HL-60 (cell line): Measurements from ENCODE around the gene SCYGR7.

Source experiments
- DNase-seq, 2 experiments: peaks; one replicate each; pipeline ENCODE4 v3.0.0-alpha.2; 2010 to 2020; ENCODE audit warnings: low read depth in 1 of 2, low spot score in 1 of 2
- H3K27ac ChIP-seq: fragments of 250-450 bp; sonication (Bioruptor Pico); replicated peaks from 2 replicates; pipeline ENCODE4 v1.5.1; 2020; ENCODE audit warnings: mild to moderate bottlenecking, moderate library complexity
- H3K27me3 ChIP-seq: fragments of 250-450 bp; sonication (Bioruptor Pico); 2 replicates; pipeline ENCODE4 v1.5.1; 2021; ENCODE audit warnings: mild to moderate bottlenecking, moderate library complexity; ENCODE audit not compliant: insufficient read depth, poor library complexity, severe bottlenecking
- H3K4me3 ChIP-seq: replicated peaks from 2 replicates; pipeline ENCODE4 v1.5.1; 2011; ENCODE audit warnings: mild to moderate bottlenecking, control low read depth, low read length; ENCODE audit not compliant: insufficient read depth
- GABPA ChIP-seq: IDR thresholded peaks from 2 replicates; pipeline ENCODE4 v1.6.1; 2012; ENCODE audit warnings: low read depth
- POLR2AphosphoS5 ChIP-seq: IDR thresholded peaks from 2 replicates; pipeline ENCODE4 v1.6.1; 2012; ENCODE audit warnings: low read depth
- REST ChIP-seq: IDR thresholded peaks from 2 replicates; pipeline ENCODE4 v1.6.1; 2012; ENCODE audit warnings: low read depth; ENCODE audit not compliant: insufficient replicate concordance
- SPI1 ChIP-seq: IDR thresholded peaks from 2 replicates; pipeline ENCODE4 v1.6.1; 2012; ENCODE audit warnings: low read depth, mild to moderate bottlenecking, borderline replicate concordance
- TF ChIP-seq, protein P1 (sequence below): IDR thresholded peaks from one replicate; pipeline ENCODE4 v1.5.1; 2011; ENCODE audit warnings: low read length, control low read depth, inconsistent platforms; ENCODE audit not compliant: insufficient read depth

Gene SCYGR7

DNA sequence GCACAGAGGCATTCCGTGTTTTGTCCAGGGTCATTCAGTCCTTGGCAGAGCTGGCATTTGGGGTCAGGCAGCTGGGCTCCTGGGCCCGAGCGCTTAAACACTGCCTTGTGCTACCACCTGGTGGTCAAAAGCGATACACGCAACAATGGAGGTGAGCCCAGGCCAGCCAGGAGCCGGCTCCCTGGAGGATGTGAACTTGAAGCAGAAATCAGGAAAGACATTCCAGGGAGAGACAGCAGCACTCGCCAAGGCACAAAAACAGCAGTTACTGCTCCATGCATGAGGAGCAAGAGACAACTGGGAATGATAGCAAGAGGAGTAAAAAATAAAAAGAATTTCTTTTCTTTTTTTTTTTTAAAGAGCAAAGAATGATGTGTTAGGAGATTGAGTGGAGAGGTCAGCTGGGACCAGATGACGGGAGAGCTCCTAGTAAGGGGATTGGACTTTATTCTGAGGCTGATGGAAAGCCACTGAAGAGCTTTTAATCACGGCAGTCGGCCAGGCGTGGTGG lies 38.3 kb downstream of the SCYGR7 start:
- Histone ChIP-seq H3K4me3 (no peak overlapping the region), H3K27ac (no peak overlapping the region), H3K27me3 (no peaks in the 10 kb centered on the region)
- DNase-seq: peak; percentile 15 to 64
- TF ChIP-seq POLR2AphosphoS5 (no peak), GABPA (no peak), SPI1 (no peak), REST (no peak)
- TF ChIP-seq, protein P1, sequence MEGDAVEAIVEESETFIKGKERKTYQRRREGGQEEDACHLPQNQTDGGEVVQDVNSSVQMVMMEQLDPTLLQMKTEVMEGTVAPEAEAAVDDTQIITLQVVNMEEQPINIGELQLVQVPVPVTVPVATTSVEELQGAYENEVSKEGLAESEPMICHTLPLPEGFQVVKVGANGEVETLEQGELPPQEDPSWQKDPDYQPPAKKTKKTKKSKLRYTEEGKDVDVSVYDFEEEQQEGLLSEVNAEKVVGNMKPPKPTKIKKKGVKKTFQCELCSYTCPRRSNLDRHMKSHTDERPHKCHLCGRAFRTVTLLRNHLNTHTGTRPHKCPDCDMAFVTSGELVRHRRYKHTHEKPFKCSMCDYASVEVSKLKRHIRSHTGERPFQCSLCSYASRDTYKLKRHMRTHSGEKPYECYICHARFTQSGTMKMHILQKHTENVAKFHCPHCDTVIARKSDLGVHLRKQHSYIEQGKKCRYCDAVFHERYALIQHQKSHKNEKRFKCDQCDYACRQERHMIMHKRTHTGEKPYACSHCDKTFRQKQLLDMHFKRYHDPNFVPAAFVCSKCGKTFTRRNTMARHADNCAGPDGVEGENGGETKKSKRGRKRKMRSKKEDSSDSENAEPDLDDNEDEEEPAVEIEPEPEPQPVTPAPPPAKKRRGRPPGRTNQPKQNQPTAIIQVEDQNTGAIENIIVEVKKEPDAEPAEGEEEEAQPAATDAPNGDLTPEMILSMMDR: peak; percentile 51

DNA sequence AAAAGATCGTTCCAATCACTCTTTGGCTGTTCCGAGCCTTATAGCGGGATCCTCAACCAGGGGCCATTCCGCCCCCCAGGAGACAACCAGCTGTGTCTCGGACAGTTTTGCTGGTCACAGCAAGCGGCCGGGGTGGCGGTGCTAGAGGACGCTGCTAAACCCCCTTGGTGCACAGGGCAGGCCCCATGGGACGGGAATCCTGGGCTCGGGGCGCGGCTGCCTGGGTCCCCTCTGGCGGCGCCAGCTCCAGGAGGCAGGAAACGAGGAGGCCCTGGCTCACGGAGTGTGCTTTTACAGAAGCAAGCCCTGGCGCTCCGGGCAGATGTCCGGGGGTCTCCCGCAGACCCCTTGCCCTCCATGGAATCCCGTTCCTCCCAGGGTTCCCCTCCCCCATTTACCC lies 39.7 kb downstream of the SCYGR7 start:
- Histone ChIP-seq H3K4me3 (no peak overlapping the region), H3K27me3 (no peaks in the 10 kb centered on the region), H3K27ac (no peak overlapping the region)
- TF ChIP-seq REST: no peak
- TF ChIP-seq POLR2AphosphoS5: no peak
- TF ChIP-seq SPI1: no peak
- no peak for TF ChIP-seq GABPA
- TF ChIP-seq, protein P1: no peak
- DNase-seq: no peak

GRCh38 chr2:227772197-227772661 lies 44.1 kb downstream of the SCYGR7 start:
- no peak overlapping the region for H3K27ac ChIP-seq
- H3K27me3 ChIP-seq: no peaks in the 10 kb centered on the region
- no peak overlapping the region for H3K4me3 ChIP-seq
- TF ChIP-seq POLR2AphosphoS5 (no peak), GABPA (no peak), REST (no peak), SPI1 (no peak)
- TF ChIP-seq, protein P1: no peak
- no peak for DNase-seq
